Measurements from ENCODE around the gene PWWP2A. TPM values are rescaled to one million over a fixed set of nuclear protein-coding genes. Genes with fewer than 3 reads are reported as not detected.
"Not testable (repeated sequence)": the region's sequence is repeated elsewhere in the genome, so short reads cannot be mapped to it uniquely, and the experiment has no call there.

PWWP2A gene
- polyA plus RNA-seq, 1 of the 3 experiments (the other 2 are of a cell fraction): 5.7 TPM

GRCh38 chr5:160161626-160162025, 42.4 kb upstream of the PWWP2A start:
- no peaks in the 10 kb centered on the region for H3K9me2 ChIP-seq
- no peak overlapping the region for H3K4me2 ChIP-seq
- CTCF ChIA-PET: interaction anchor here (2.4 kb wide), 1 partner anchor 140 kb away, joined by 6 read pairs; no protein-coding TSS in a partner anchor
- DNase-seq: no peak
- 96% methylated on average over 6 of the region's 6 CpGs for WGBS (ENCODE audit: low lambda C conversion rate)
- H3F3A ChIP-seq (replicated peaks; ENCODE audit: insufficient read depth): peaks cover 16% of the 10 kb centered on the region
- H3K4me1 ChIP-seq (ENCODE audit: control insufficient read depth in 1 of 2, insufficient read depth in 2 of 2, low read depth in 1 of 2, low read length in 1 of 2): peaks cover 15 to 22% of the 10 kb centered on the region in 2 experiments
- POLR2A ChIA-PET: no interaction called here
- no peaks in the 10 kb centered on the region for H4K20me1 ChIP-seq (ENCODE audit: insufficient read depth)
- no peaks in the 10 kb centered on the region for H3K9me3 ChIP-seq
- H2AFZ ChIP-seq (ENCODE audit: low read depth): 0 out of 2 replicates have a peak overlapping the region, but pooled peaks have one; percentile 59
- H3K9ac ChIP-seq: no peak overlapping the region
- H3K79me2 ChIP-seq (ENCODE audit: insufficient read depth): no peaks in the 10 kb centered on the region
- no peaks in the 10 kb centered on the region for H3K27me3 ChIP-seq (ENCODE audit: insufficient read depth)
- no peak overlapping the region for H3K27ac ChIP-seq (ENCODE audit: low read depth in 2 of 2, low read length in 1 of 2)
- no peak overlapping the region for H3K4me3 ChIP-seq (ENCODE audit: low read depth in 2 of 2, low read length in 1 of 2)
- TF ChIP-seq TAF1 (IDR thresholded peaks at IDR 0.05; ENCODE audit: borderline replicate concordance, low read depth, low read length) (no peak), ZBTB33 (IDR thresholded peaks at IDR 0.05; ENCODE audit: borderline replicate concordance, low read depth) (no peak), SIN3A (IDR thresholded peaks at IDR 0.05; ENCODE audit: borderline replicate concordance, low read depth, low read length) (no peak), FOSL2 (IDR thresholded peaks at IDR 0.05; ENCODE audit: borderline replicate concordance, low read depth) (no peak), MAX (IDR thresholded peaks at IDR 0.05; ENCODE audit: low read depth) (no peak), IRF3 (IDR thresholded peaks at IDR 0.05; ENCODE audit: low read depth, low read length) (no peak), MXI1 (IDR thresholded peaks at IDR 0.05; ENCODE audit: low read depth, low read length) (no peak), NRF1 (IDR thresholded peaks at IDR 0.05; ENCODE audit: low read depth, low read length) (no peak), RCOR1 (IDR thresholded peaks at IDR 0.05; ENCODE audit: low read length) (no peak), CTCF (IDR thresholded peaks at IDR 0.05) (no peak), PBX3 (IDR thresholded peaks at IDR 0.05) (no peak), GABPA (IDR thresholded peaks at IDR 0.05; ENCODE audit: low read depth) (no peak)
- no peaks in the 10 kb centered on the region for H3K36me3 ChIP-seq (replicated peaks in 1 of 2; ENCODE audit: control insufficient read depth in 1 of 2, insufficient read depth in 2 of 2, low read length in 1 of 2)

- DNase-seq; H3K27ac ChIP-seq (ENCODE audit: low read depth in 2 of 2, low read length in 1 of 2); H3K36me3 ChIP-seq (replicated peaks in 1 of 2; ENCODE audit: control insufficient read depth in 1 of 2, insufficient read depth in 2 of 2, low read length in 1 of 2); H3K9me2 ChIP-seq; H3K4me3 ChIP-seq (ENCODE audit: low read depth in 2 of 2, low read length in 1 of 2); H3K27me3 ChIP-seq (ENCODE audit: insufficient read depth); H3K9me3 ChIP-seq; H4K20me1 ChIP-seq (ENCODE audit: insufficient read depth); H3K9ac ChIP-seq; H3F3A ChIP-seq (replicated peaks; ENCODE audit: insufficient read depth); POLR2A ChIA-PET; H3K4me2 ChIP-seq; H3K79me2 ChIP-seq (ENCODE audit: insufficient read depth): not testable (repeated sequence)
- CTCF ChIA-PET: interaction anchor here (2.4 kb wide), 1 partner anchor 139 kb away, joined by 6 read pairs; no protein-coding TSS in a partner anchor
- 91% methylated on average over 3 of the region's 3 CpGs for WGBS (ENCODE audit: low lambda C conversion rate)
- H2AFZ ChIP-seq (ENCODE audit: low read depth): peak overlapping the region; percentile 51; the same call in 1 of the 2 replicates
- H3K4me1 ChIP-seq (ENCODE audit: control insufficient read depth in 1 of 2, insufficient read depth in 2 of 2, low read depth in 1 of 2, low read length in 1 of 2): peaks cover 8 to 15% of the 10 kb centered on the region in 2 experiments
Observed at GRCh38 chr5:160160875-160161274, 41.6 kb upstream of the PWWP2A start.
